Activated CD8-positive, alpha-beta memory T cell treated with anti-CD3 and anti-CD28 coated beads for 36 hours (primary cell): ENCODE measurements around the gene LRRC56. TPM values are rescaled to one million over a fixed set of nuclear protein-coding genes. Genes with fewer than 3 reads are reported as not detected.

Source experiments
- CTCF ChIA-PET: fragments of 350-600 bp; sonication (Branson Sonifier 250); formaldehyde crosslinking; loops from one replicate; lab custom pipeline; 2021; ENCODE audit warnings: antibody characterized with exemption; lab: Charles Lee
- POLR2A ChIA-PET: fragments of 350-600 bp; sonication (Branson Sonifier 250); formaldehyde crosslinking; loops from one replicate; lab custom pipeline; 2021; ENCODE audit warnings: antibody characterized with exemption; lab: Charles Lee
- total RNA-seq, 2 experiments: library from RNA; stranded (reverse); gene quantifications; one replicate each; pipeline ENCODE4 v1.2.3, GENCODE V29; 2021

Gene LRRC56
- total RNA-seq, 2 experiments from 2014 or later = 1.8 to 2.1 TPM

- POLR2A ChIA-PET = interaction anchor here (0.6 to 0.9 kb wide), 3 partner anchors 15 to 51 kb away, joined by 3 to 4 read pairs (median 4); no protein-coding TSS in a partner anchor
- CTCF ChIA-PET = interaction anchor here (1.4 to 6.8 kb wide), 2 partner anchors 15 to 30 kb away, joined by 4 to 29 read pairs; no protein-coding TSS in a partner anchor
These were observed 3.5 kb upstream of the LRRC56 start for GRCh38 chr11:533586-534395.

DNA sequence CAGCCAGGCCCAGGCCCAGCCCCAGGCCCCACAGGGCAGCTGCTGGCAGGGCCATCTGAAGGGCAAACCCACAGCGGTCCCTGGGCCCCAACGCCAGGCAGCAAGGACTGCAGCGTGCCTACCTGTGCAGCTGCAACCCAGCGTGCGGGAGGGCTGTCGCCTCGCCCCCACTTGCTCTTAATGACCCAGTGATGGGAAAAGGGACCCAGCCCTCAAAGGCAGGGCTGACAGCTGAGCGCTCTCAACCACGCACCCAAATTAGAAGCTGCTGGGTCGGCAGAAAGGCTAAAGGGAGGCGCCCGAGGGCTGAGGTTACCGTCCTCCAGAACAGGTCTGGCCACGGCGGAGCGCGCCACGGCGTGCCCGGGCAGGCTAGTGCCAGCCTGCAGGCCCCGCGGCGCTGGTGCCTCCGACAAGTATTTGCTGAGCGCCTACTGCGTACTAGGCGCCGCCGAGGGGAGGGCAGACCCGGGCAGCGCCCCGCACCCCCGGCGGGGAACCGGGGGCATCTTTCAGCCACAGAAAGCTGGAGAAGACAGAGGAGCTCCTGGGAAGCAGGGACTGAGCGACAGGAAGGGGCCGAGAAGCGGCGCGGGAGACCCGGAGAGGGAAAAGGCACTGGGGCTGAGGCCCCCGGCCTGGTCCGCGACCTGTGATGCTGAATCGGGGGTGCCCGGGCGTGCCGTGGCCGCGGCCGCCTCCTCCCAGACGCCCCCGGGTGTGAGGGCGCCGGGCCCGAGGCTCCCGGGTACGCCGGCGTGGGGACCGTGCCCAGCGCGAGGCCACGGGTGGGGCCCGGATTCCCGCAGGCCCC is 2.7 kb upstream of the LRRC56 start:
- CTCF ChIA-PET = interaction anchor here (0.7 to 6.8 kb wide), 4 partner anchors 16 to 192 kb away, joined by 3 to 29 read pairs (median 6); no protein-coding TSS in a partner anchor
- POLR2A ChIA-PET = interaction anchor here (0.6 to 1.8 kb wide), 4 partner anchors 14 to 86 kb away, joined by 3 to 7 read pairs (median 4); no protein-coding TSS in a partner anchor

- CTCF ChIA-PET = interaction anchor here (1.0 to 6.8 kb wide), 4 partner anchors 16 to 191 kb away, joined by 3 to 29 read pairs (median 6); no protein-coding TSS in a partner anchor
These were observed 2.2 kb upstream of the LRRC56 start for GRCh38 chr11:535210-535518.

GRCh38 chr11:535519-536454 is 1.5 kb upstream of the LRRC56 start, which contains the start of gene HRAS:
HRAS (minus strand) TSS chr11:535576.
- ChIA-PET CTCF (interaction anchor here (0.6 to 6.8 kb wide), 6 partner anchors 17 to 224 kb away, joined by 3 to 29 read pairs (median 4); no protein-coding TSS in a partner anchor), POLR2A (interaction anchor here (0.5 to 2.5 kb wide), 16 partner anchors 15 to 275 kb away, joined by 3 to 12 read pairs (median 4); partner anchors contain the start of genes IRF7, PHRF1, RNH1 and TALDO1)

More at GRCh38 chr11:535210-535518, 2.2 kb upstream of the LRRC56 start:
- POLR2A ChIA-PET = interaction anchor here (0.6 to 2.5 kb wide), 6 partner anchors 16 to 87 kb away, joined by 3 to 12 read pairs (median 6); partner anchors contain the start of genes PHRF1 and RNH1

GRCh38 chr11:537622-538430 is 499 bp downstream of the LRRC56 start:
- POLR2A ChIA-PET = interaction anchor here (1.9 to 2.5 kb wide), 2 partner anchors 31 to 188 kb away, joined by 9 to 12 read pairs; partner anchors contain the start of gene RNH1
- CTCF ChIA-PET = interaction anchor here (6.8 kb wide), 1 partner anchor 19 kb away, joined by 29 read pairs; no protein-coding TSS in a partner anchor

GRCh38 chr11:538431-539051 is 1.2 kb downstream of the LRRC56 start:
- POLR2A ChIA-PET = no interaction called here
- CTCF ChIA-PET = interaction anchor here (0.7 kb wide), 1 partner anchor 176 kb away, joined by 4 read pairs; no protein-coding TSS in a partner anchor

DNA sequence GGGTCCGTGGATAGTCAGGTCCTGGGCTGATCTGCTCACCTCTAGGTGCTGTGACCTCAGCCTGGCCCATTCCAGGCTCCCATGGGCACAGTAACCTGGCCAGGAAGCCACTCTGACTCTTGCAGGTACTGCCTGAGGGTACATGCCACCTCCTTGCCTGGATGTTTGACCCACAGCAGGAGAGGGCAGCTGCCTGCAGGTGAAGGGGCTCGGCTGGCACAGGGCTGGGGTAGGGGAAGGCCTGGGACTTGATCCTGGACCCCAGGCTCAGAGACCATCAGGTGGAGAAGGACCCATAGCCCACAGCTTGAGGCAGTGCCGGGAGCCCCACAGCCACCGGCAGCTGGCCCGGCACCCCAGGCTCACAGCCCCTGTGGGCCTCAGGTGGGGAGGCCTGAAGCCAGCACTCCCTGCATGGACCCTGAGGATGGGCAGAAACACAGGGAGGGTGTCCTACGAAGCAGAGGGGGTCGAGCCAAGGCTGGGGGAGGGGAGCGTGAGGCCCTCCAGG is 2.7 kb downstream of the LRRC56 start:
- ChIA-PET CTCF (interaction anchor here (0.5 kb wide), 1 partner anchor 190 kb away, joined by 3 read pairs; no protein-coding TSS in a partner anchor), POLR2A (no interaction called here)

GRCh38 chr11:540583-541432 is 3.5 kb downstream of the LRRC56 start:
- CTCF ChIA-PET = interaction anchor here (0.5 to 2.2 kb wide), 2 partner anchors 22 to 189 kb away, joined by 3 to 5 read pairs; no protein-coding TSS in a partner anchor

DNA sequence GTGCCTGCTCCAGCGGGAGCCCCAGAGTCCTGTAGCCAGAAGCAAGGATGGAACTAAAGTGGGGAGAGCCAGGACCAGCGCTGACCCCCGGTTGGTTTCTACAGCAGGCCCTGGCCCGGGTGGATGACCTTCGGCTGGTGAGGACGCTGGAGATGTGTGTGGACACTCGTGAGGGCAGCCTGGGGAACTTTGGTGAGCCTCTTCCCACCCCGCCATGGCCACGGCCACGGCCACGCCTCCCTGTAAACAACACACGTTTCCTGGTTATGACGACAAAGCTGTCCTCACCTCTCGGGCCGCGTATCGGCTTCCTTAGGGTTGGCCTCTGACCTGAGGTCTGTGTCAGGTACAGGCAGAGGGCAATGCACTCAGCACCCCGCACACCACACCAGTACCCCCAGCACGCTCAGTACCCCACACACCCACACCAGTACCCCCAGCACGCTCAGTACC is 4.1 kb downstream of the LRRC56 start:
- ChIA-PET POLR2A (no interaction called here), CTCF (interaction anchor here (2.2 kb wide), 1 partner anchor 22 kb away, joined by 5 read pairs; no protein-coding TSS in a partner anchor)

More at GRCh38 chr11:540583-541432, 3.5 kb downstream of the LRRC56 start:
- POLR2A ChIA-PET = no interaction called here

DNA sequence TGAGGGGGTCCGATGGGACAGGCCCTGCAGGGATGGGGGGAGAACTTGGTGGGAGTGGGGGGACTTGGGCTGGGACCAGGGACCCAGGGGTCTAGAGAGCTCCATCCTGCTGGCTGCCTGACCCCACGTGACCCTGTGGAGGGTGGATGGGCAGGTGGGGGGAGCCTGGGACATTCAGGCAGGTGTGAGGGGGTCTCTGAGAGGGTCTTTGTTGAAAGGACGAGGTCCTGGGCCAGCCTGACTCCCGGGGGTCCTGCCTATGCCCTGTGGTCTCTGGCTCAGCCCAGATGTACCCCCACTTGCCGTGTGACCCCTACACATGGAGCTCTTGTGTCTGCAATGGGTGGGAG is 7.5 kb downstream of the LRRC56 start:
- POLR2A ChIA-PET = no interaction called here
- CTCF ChIA-PET = interaction anchor here (1.5 to 1.6 kb wide), 2 partner anchors 10 to 12 kb away, joined by 3 to 4 read pairs; no protein-coding TSS in a partner anchor

DNA sequence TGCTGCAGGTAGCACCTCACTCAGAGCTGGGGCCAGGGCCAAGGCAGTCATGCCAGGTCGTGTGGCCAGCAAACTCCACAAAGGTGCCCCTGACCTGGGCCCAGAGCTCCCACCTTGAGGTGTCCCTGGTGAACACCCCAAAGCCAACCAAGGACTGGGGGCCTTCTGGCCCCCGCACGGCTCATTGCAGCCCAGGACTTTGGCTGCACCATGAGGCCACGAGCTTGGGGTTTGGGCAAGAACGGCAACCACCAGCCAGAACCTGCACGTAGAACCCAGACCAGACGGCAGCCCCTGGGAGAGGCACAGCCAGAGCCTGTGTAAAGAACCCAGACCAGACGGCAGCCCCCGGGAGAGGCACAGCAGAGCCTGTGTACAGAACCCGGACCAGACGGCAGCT is 7.8 kb downstream of the LRRC56 start:
- CTCF ChIA-PET = interaction anchor here (1.5 to 1.6 kb wide), 2 partner anchors 9 to 11 kb away, joined by 3 to 4 read pairs; no protein-coding TSS in a partner anchor
- POLR2A ChIA-PET = no interaction called here

GRCh38 chr11:548700-549603 is 11.6 kb downstream of the LRRC56 start:
- POLR2A ChIA-PET = interaction anchor here (0.9 kb wide), 1 partner anchor 15 kb away, joined by 3 read pairs; no protein-coding TSS in a partner anchor
- CTCF ChIA-PET = no interaction called here

GRCh38 chr11:550021-550745 is 12.9 kb downstream of the LRRC56 start:
- ChIA-PET CTCF (interaction anchor here (1.0 kb wide), 1 partner anchor 31 kb away, joined by 3 read pairs; no protein-coding TSS in a partner anchor), POLR2A (interaction anchor here (0.9 kb wide), 1 partner anchor 15 kb away, joined by 3 read pairs; the partner anchor contains the start of gene HRAS)
